ENCODE results near the gene PTPN14.

PTPN14 gene

DNA sequence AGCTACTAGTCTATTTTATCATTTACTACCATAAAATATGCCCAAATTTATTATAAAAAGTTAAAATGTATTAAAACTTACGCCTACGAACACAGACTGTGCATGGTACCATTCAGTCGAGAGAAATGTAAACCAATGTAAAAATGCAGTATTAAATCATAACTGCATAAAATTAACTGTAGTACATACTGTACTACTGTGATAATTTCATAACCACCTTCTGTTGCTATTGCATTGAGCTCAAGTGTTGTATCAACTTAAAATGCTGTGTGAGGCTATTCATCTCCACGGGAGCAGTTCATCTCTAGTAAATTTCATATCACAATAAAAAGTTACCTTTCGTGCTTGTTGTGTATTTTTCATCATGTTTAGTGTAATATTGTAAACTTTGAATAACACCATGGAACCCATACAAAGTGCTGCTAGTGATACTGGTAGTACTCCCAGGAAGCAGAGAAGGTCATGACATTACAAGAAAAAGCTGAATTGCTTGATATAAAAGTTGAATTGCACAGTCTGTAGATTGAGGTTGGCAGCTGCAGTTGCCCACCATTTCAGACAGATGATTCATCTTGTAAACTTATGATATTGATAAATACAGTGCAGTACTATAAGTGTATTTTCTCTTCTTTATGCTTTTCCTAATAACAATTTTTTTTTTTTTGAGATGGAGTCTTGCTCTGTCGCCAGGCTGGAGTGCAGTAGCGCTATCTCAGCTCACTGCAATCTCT is 32.6 kb upstream of the PTPN14 start:
- Histone ChIP-seq H3K4me3 (ENCODE audit: low read length) (no peak overlapping the region), H3K36me3 (replicated peaks; ENCODE audit: low read depth, low read length) (no peaks in the 10 kb centered on the region), H3K4me2 (ENCODE audit: low read length) (no peak overlapping the region), H3K79me2 (ENCODE audit: low read length) (no peaks in the 10 kb centered on the region), H3K4me1 (ENCODE audit: low read length) (peaks cover 4% of the 10 kb centered on the region), H3K27me3 (ENCODE audit: low read depth, low read length) (peaks cover 29% of the 10 kb centered on the region), H3K9ac (ENCODE audit: low read length) (no peak overlapping the region), H2AFZ (ENCODE audit: low read depth, low read length) (no peak overlapping the region), H3K9me3 (ENCODE audit: insufficient read depth, low read length) (no peaks in the 10 kb centered on the region), H4K20me1 (ENCODE audit: insufficient read depth, low read length) (no peaks in the 10 kb centered on the region), H3K27ac (ENCODE audit: low read length) (no peak overlapping the region)
- no peak for TF ChIP-seq EZH2phosphoT487 (IDR thresholded peaks at IDR 0.05; ENCODE audit: low read depth)
- TF ChIP-seq, protein P1, sequence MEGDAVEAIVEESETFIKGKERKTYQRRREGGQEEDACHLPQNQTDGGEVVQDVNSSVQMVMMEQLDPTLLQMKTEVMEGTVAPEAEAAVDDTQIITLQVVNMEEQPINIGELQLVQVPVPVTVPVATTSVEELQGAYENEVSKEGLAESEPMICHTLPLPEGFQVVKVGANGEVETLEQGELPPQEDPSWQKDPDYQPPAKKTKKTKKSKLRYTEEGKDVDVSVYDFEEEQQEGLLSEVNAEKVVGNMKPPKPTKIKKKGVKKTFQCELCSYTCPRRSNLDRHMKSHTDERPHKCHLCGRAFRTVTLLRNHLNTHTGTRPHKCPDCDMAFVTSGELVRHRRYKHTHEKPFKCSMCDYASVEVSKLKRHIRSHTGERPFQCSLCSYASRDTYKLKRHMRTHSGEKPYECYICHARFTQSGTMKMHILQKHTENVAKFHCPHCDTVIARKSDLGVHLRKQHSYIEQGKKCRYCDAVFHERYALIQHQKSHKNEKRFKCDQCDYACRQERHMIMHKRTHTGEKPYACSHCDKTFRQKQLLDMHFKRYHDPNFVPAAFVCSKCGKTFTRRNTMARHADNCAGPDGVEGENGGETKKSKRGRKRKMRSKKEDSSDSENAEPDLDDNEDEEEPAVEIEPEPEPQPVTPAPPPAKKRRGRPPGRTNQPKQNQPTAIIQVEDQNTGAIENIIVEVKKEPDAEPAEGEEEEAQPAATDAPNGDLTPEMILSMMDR (IDR thresholded peaks at IDR 0.05; ENCODE audit: low read depth, low read length), result no peak

DNA sequence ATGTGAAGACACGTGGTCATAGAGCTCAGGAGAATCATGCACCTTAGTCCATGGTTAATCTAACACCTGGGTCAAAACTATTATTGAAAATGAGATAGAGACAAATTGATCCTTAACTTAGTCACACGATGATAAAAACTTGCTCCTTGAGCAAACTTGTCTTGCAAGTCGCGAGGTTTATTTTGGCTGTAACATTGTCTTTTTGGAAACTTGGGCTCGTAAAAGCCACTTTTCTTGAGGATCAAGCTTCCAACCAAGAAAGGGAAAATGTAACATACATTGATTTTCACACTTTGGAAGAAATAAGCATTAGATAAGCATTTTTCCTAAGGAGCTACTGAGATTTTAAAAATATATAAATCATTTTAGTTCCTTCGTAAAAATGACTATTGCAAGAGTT is 31.7 kb upstream of the PTPN14 start:
- H3K4me2 ChIP-seq (ENCODE audit: low read length), result no peak overlapping the region
- no peaks in the 10 kb centered on the region for H3K9me3 ChIP-seq (ENCODE audit: insufficient read depth, low read length)
- peaks cover 4% of the 10 kb centered on the region for H3K4me1 ChIP-seq (ENCODE audit: low read length)
- no peaks in the 10 kb centered on the region for H3K36me3 ChIP-seq (replicated peaks; ENCODE audit: low read depth, low read length)
- TF ChIP-seq EZH2phosphoT487 (IDR thresholded peaks at IDR 0.05; ENCODE audit: low read depth), result no peak
- TF ChIP-seq, protein P1 (IDR thresholded peaks at IDR 0.05; ENCODE audit: low read depth, low read length), result no peak
- H3K27ac ChIP-seq (ENCODE audit: low read length), result no peak overlapping the region
- no peak overlapping the region for H2AFZ ChIP-seq (ENCODE audit: low read depth, low read length)
- peaks cover 29% of the 10 kb centered on the region for H3K27me3 ChIP-seq (ENCODE audit: low read depth, low read length)
- H3K9ac ChIP-seq (ENCODE audit: low read length), result no peak overlapping the region
- no peaks in the 10 kb centered on the region for H4K20me1 ChIP-seq (ENCODE audit: insufficient read depth, low read length)
- H3K79me2 ChIP-seq (ENCODE audit: low read length), result no peaks in the 10 kb centered on the region
- H3K4me3 ChIP-seq (ENCODE audit: low read length), result no peak overlapping the region

DNA sequence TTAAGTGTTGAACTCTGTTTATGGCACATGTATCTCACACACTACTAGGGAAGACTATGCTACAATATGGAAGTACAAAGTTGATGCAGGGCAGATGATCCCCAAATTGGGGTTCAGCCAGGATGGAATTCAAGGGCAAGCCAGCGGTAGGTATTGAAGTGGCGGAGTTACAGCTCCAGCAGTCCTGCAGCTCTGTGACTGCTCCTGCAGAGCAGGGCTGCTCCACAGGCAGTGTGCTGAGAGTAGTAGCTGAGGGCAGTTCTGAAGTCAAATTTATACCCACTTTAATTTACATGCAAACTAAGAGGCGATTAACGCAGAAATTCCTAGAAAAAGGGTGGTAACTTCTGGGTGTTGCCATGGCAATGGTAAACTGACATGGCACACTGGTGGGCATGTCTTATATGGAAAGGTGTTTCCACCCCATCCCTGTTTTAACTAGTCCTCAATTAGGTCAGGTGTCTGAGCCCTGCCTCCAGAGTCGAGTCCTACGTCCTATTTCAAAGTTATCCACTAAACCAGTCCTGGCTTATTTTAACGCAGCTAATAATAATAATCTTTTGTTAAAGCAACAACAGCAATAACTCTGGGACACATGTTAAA is 31.0 kb upstream of the PTPN14 start:
- H3K4me2 ChIP-seq (ENCODE audit: low read length), result no peak overlapping the region
- TF ChIP-seq EZH2phosphoT487 (IDR thresholded peaks at IDR 0.05; ENCODE audit: low read depth), result no peak
- TF ChIP-seq, protein P1 (IDR thresholded peaks at IDR 0.05; ENCODE audit: low read depth, low read length), result no peak
- no peak overlapping the region for H3K4me3 ChIP-seq (ENCODE audit: low read length)
- no peak overlapping the region for H3K27ac ChIP-seq (ENCODE audit: low read length)
- H3K79me2 ChIP-seq (ENCODE audit: low read length), result no peaks in the 10 kb centered on the region
- H3K4me1 ChIP-seq (ENCODE audit: low read length), result peaks cover 4% of the 10 kb centered on the region
- no peak overlapping the region for H2AFZ ChIP-seq (ENCODE audit: low read depth, low read length)
- H3K9me3 ChIP-seq (ENCODE audit: insufficient read depth, low read length), result no peaks in the 10 kb centered on the region
- peaks cover 29% of the 10 kb centered on the region for H3K27me3 ChIP-seq (ENCODE audit: low read depth, low read length)
- no peaks in the 10 kb centered on the region for H3K36me3 ChIP-seq (replicated peaks; ENCODE audit: low read depth, low read length)
- no peak overlapping the region for H3K9ac ChIP-seq (ENCODE audit: low read length)
- H4K20me1 ChIP-seq (ENCODE audit: insufficient read depth, low read length), result no peaks in the 10 kb centered on the region

DNA sequence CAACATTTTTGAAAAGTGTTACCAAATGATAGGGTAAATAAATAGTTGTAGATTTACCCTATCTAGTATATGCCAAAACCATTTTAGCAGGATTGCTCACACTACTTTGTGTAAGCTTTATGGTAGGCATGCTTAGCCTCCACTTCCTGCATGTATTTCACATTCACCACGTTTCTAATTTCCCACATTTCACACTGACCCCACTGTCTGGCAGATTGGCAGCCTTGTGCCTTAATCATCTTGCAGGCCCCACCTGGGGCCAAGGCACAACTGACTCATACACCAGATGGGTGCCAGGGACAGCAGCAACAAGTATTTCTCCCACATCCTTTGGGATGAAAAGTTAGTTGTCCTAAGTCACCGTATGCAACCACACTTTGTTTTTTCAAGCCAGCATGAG is 30.4 kb upstream of the PTPN14 start:
- no peak for TF ChIP-seq EZH2phosphoT487 (IDR thresholded peaks at IDR 0.05; ENCODE audit: low read depth)
- TF ChIP-seq, protein P1 (IDR thresholded peaks at IDR 0.05; ENCODE audit: low read depth, low read length), result no peak

More for the DNA sequence above, 30.4 kb upstream of the PTPN14 start:
- Histone ChIP-seq H3K27me3 (ENCODE audit: low read depth, low read length) (peaks cover 23% of the 10 kb centered on the region), H3K4me1 (ENCODE audit: low read length) (peaks cover 4% of the 10 kb centered on the region), H3K79me2 (ENCODE audit: low read length) (no peaks in the 10 kb centered on the region), H3K9ac (ENCODE audit: low read length) (no peak overlapping the region), H4K20me1 (ENCODE audit: insufficient read depth, low read length) (no peaks in the 10 kb centered on the region), H3K4me2 (ENCODE audit: low read length) (no peak overlapping the region), H3K36me3 (replicated peaks; ENCODE audit: low read depth, low read length) (no peaks in the 10 kb centered on the region), H2AFZ (ENCODE audit: low read depth, low read length) (no peak overlapping the region), H3K27ac (ENCODE audit: low read length) (no peak overlapping the region), H3K9me3 (ENCODE audit: insufficient read depth, low read length) (no peaks in the 10 kb centered on the region), H3K4me3 (ENCODE audit: low read length) (no peak overlapping the region)
